Prostate gland (tissue), 2 donors: ENCODE measurements around the gene WNT11.

Experiments used
- POLR2A ChIP-seq: fragments of 450-650 bp; IDR thresholded peaks from one replicate; pipeline ENCODE4 v1.6.1; 2016; ENCODE audit warnings: antibody characterized with exemption, mild to moderate bottlenecking
- POLR2AphosphoS5 ChIP-seq: sonication (generic); formaldehyde crosslinking; IDR thresholded peaks from one replicate; pipeline ENCODE4 v1.6.1; 2017; ENCODE audit warnings: antibody characterized with exemption
- TF ChIP-seq, protein P1 (sequence below), 4 experiments: fragments of 200-600 bp in 2 of 4; fragments of 450-650 bp in 2 of 4; sonication (generic) in 2 of 4; IDR thresholded peaks; 1 replicate in 3 of 4; 2 replicates in 1 of 4; pipeline ENCODE4 v1.5.1; 2016 to 2019; ENCODE audit warnings: antibody characterized with exemption in 4 of 4, mild to moderate bottlenecking in 2 of 4, moderate library complexity in 2 of 4

DNA sequence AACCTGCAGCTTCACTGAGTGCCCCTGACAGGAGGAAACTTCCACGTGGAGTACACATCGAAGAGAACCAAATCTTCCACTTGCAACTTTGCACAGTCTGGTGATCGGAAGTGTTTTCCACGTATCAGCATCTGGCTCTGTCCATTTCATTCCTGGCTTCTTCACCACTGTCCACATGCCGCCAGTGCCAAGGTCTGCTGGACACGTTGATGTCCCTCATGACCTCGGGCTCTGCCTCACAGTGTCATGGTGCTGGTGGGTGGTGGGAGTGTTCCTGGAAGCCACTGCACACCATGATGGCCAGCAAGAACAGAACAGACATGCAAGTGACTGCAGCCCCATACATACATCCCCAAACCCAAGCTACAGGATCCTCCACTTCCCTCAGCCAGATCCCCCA lies 48.4 kb downstream of the WNT11 start:
- TF ChIP-seq, protein P1, sequence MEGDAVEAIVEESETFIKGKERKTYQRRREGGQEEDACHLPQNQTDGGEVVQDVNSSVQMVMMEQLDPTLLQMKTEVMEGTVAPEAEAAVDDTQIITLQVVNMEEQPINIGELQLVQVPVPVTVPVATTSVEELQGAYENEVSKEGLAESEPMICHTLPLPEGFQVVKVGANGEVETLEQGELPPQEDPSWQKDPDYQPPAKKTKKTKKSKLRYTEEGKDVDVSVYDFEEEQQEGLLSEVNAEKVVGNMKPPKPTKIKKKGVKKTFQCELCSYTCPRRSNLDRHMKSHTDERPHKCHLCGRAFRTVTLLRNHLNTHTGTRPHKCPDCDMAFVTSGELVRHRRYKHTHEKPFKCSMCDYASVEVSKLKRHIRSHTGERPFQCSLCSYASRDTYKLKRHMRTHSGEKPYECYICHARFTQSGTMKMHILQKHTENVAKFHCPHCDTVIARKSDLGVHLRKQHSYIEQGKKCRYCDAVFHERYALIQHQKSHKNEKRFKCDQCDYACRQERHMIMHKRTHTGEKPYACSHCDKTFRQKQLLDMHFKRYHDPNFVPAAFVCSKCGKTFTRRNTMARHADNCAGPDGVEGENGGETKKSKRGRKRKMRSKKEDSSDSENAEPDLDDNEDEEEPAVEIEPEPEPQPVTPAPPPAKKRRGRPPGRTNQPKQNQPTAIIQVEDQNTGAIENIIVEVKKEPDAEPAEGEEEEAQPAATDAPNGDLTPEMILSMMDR (IDR thresholded peaks at IDR 0.05), result no peak
- no peak for TF ChIP-seq POLR2A
- TF ChIP-seq POLR2AphosphoS5, result no peak
